HG03520 (cell line): ENCODE measurements around the gene MYO1D.

Source experiments
- ATAC-seq: cut with Tn5 transposase; IDR thresholded peaks from one replicate; pipeline ENCODE4 v1.9.1; 2021; ENCODE audit warnings: mild to moderate bottlenecking, moderate library complexity; ENCODE audit not compliant: unreplicated experiment

MYO1D gene

DNA sequence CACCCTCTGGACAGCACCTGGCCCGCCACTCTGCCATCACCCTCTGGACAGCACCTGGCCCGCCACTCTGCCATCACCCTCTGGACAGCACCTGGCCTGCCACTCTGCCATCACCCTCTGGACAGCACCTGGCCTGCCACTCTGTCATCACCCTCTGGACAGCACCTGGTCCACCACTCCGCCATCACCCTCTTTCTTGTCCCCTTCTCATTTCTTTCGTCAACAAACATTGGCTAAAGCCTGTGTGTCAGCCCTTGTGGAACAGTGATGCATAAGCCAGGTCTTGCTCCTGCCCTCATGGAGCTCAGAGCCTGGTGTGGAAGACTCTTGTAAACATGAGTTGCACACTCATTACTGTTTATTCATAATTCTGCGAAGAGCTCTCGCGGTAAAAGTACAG, 358.9 kb downstream of the MYO1D start:
- ATAC-seq = no peak

DNA sequence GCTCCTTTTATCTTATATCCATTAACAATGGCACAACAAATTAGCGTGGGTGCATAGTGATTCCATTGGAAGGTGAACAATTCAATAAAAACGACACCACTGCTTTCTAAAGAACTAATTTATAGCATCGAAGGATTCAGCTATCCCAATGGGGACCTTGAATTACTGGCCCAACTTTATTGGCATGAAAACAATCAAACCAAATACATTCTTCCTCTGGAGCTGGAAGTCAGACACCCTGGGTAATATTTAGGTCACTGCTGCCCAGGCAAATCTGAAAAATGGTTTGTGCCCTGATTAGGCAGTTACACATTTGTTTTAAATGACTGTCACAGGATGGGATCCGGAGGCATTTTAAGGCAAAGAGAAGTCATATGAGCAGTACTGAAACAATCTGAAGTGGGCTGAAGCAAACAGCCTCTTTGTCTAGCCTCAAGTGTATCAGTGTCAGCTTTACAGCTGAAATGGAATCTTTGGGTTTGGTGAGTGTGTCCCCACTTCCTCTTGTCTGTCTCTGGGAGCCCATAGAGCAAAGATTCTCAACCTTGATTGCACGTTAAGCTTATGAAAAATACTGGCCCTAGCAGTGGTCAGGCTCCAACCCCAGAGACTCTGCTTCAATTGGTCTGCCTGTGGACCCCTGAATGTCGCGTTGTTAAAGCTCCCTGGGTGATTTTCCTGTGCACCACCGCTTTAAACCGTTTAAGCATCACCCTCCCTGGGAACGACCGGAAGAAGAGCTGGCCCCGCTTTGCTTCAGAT, 359.8 kb downstream of the MYO1D start:
- no peak for ATAC-seq

DNA sequence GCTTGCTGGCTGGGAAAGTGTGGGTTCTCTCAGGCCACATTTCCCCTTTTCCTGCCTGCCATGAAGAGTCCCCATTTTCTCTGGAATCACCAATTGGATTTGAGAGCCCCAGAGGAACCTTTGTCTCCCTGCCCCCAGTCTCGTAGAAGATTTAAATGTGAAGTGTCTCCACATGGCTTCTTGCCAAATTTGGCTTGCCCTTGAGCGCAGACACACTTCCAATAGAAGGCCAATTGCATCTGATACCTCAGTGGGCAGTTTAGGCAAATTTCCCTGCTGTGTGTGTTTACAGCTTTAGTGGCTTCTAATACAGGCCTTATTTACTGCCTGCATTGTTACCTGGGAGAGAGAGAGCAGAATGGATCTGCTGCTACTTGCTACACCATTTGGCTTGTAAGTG, 360.5 kb downstream of the MYO1D start:
- ATAC-seq = no peak

- ATAC-seq = no peak
Measured at GRCh38 chr17:32515677-32516383, 361.1 kb downstream of the MYO1D start.

- no peak for ATAC-seq
Measured at GRCh38 chr17:32514606-32515005, 362.3 kb downstream of the MYO1D start.

DNA sequence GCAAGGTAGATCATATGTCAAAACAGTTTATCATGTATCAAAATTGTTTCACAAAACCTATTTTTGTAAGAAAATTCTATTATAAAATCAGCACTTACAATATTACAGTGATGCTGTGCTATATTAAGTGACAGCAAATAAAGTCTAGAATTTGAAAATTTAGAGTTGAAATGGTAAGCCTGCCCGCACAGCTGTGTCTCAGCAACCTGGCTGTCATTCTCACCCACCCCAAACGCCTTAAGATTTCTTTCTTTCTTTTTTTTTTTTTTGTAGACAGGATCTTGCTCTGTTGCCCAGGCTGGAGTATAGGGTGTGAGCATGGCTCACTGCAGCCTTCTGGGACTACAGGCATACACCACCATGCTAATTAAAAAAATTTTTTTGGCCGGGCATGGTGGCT, 363.3 kb downstream of the MYO1D start:
- ATAC-seq = no peak

- no peak for ATAC-seq
Measured at GRCh38 chr17:32512328-32512727, 364.6 kb downstream of the MYO1D start.

GRCh38 chr17:32510466-32510865, 366.5 kb downstream of the MYO1D start:
- ATAC-seq = no peak

DNA sequence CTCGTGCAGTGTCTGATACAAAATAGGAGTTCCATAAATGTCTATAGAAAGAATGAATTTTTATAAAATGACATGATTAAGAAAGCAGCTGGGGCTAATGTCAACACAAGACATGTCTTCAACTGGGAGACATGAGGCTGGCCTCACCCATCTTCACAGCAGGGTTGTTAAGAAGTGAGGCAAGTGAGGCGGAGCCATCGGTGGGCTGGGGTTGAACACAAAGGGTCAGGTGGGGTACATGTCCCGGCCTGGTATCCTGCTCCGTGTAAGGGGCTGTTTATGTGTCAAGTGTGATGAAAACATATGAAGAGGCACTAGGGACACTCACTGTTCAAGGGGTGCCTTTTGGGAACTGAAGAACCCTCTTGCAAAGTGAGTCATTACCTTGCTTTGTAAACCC, 368.0 kb downstream of the MYO1D start:
- no peak for ATAC-seq

GRCh38 chr17:32504166-32504990, 372.5 kb downstream of the MYO1D start:
- no peak for ATAC-seq

- peak; percentile 93 for ATAC-seq
Measured at GRCh38 chr17:32503251-32504165, 373.4 kb downstream of the MYO1D start.

GRCh38 chr17:32502710-32503109, 374.2 kb downstream of the MYO1D start:
- ATAC-seq = no peak

- ATAC-seq = no peak
Measured at GRCh38 chr17:32502013-32502412, 374.9 kb downstream of the MYO1D start.

GRCh38 chr17:32498391-32498790, 378.5 kb downstream of the MYO1D start:
- no peak for ATAC-seq

DNA sequence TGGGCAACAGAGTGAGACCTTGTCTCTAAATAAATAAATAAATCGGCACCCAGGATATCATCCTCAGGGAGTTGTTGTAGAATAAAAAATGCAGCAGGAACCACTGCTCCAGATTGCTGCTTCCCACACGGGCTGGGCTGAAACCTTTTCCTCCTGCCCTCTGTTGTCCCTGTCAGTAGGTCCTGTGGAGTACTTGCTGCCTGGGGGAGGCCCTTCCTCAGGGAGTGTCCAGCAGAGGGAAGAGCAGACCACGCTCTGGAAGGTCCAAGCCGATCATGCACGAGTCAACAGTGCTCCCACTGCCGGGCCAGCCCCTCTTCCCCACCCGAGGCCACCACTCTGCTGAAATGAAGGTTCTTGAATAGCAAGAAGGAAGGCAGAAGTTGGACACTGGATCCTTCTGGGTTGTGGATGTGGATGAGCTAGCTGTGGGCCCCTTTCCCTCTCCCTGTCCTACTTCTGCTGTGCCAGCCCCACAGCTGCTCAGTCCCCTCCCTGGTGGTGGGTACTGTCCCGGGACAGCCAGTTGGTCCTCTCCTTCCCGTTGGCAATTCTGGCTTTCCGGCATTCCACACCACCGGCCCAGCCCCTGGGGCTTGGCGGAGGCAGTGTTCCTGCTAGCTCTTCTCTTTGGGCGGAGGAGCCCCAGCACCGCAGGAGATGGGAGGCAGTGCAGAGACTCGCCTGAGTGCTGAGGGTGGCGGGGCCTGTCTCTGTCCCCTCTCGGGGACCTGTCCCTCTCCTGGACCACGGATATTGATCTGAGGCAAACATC, 379.3 kb downstream of the MYO1D start:
- no peak for ATAC-seq

- no peak for ATAC-seq
Measured at GRCh38 chr17:32496395-32497073, 380.4 kb downstream of the MYO1D start.

GRCh38 chr17:32495359-32496231, 381.3 kb downstream of the MYO1D start:
- ATAC-seq = no peak

GRCh38 chr17:32494621-32495358, 382.1 kb downstream of the MYO1D start:
- no peak for ATAC-seq
